Measurements from ENCODE around the gene C9. TPM values are rescaled to one million over a fixed set of nuclear protein-coding genes. Genes with fewer than 3 reads are reported as not detected.

Gene C9
- polyA plus RNA-seq, 1 donor (not counting 4 experiments of a cell fraction or from before 2014, with no cell fraction given), result 0.04 TPM

- dilution Hi-C loops (cut with MboI; ENCODE audit: extremely low pct_ligation_motif_present, low sequenced_read_pairs), result loop anchor here (25.0 kb wide), 1 partner anchor 153 kb away; no protein-coding TSS in a partner anchor
- no peaks in the 10 kb centered on the region for H3K36me3 ChIP-seq (ENCODE audit: control insufficient read depth in 2 of 2, extremely low read depth in 1 of 2, insufficient read depth in 2 of 2, low read length in 2 of 2)
- H3K79me2 ChIP-seq (ENCODE audit: control insufficient read depth, insufficient read depth, low read length), result no peaks in the 10 kb centered on the region
- H3K27ac ChIP-seq (ENCODE audit: control insufficient read depth, insufficient read depth, low read length), result no peak overlapping the region
- no peaks in the 10 kb centered on the region for H4K20me1 ChIP-seq (ENCODE audit: control insufficient read depth, extremely low read depth, insufficient read depth, low read length)
- no peaks in the 10 kb centered on the region for H3K4me1 ChIP-seq (ENCODE audit: control insufficient read depth, extremely low read depth, insufficient read depth, low read length)
- H3K9me1 ChIP-seq (ENCODE audit: control insufficient read depth, extremely low read depth, insufficient read depth, low read length), result no peaks in the 10 kb centered on the region
- no peaks in the 10 kb centered on the region for H3K27me3 ChIP-seq (ENCODE audit: control insufficient read depth, extremely low read depth, insufficient read depth, low read length)
- FAIRE-seq, result no peak
- no peaks in the 10 kb centered on the region for H3K9me3 ChIP-seq (ENCODE audit: control insufficient read depth, low read depth, low read length)
- no peak overlapping the region for H3K4me3 ChIP-seq (ENCODE audit: control insufficient read depth in 2 of 3, extremely low read depth in 1 of 3, insufficient read depth in 2 of 3, low read depth in 1 of 3, low read length in 3 of 3)
- H3K4me2 ChIP-seq (ENCODE audit: control insufficient read depth, extremely low read depth, insufficient read depth, low read depth, low read length), result no peak overlapping the region
- TF ChIP-seq EZH2 (IDR thresholded peaks at IDR 0.05; ENCODE audit: low read length) (no peak), CTCF (optimal IDR thresholded peaks at IDR 0.05 in 1 of 3, IDR thresholded peaks at IDR 0.05 in 1 of 3, conservative IDR thresholded peaks at IDR 0.05 in 1 of 3; ENCODE audit: extremely low read depth in 1 of 3, insufficient read depth in 2 of 3, low read length in 3 of 3) (no peak)
- H3K9ac ChIP-seq (ENCODE audit: control insufficient read depth, extremely low read depth, insufficient read depth, low read length), result no peak overlapping the region
- no peak for DNase-seq (ENCODE audit: low read depth, low spot score)
- no peak overlapping the region for H2AFZ ChIP-seq (ENCODE audit: control insufficient read depth, low read length)
Observed at GRCh38 chr5:39384271-39384670, 20.0 kb upstream of the C9 start.

- dilution Hi-C loops (cut with MboI; ENCODE audit: extremely low pct_ligation_motif_present, low sequenced_read_pairs), result loop anchor here (25.0 kb wide), 1 partner anchor 156 kb away; no protein-coding TSS in a partner anchor
- no peaks in the 10 kb centered on the region for H4K20me1 ChIP-seq (ENCODE audit: control insufficient read depth, extremely low read depth, insufficient read depth, low read length)
- no peaks in the 10 kb centered on the region for H3K9me3 ChIP-seq (ENCODE audit: control insufficient read depth, low read depth, low read length)
- H3K36me3 ChIP-seq (ENCODE audit: control insufficient read depth in 2 of 2, extremely low read depth in 1 of 2, insufficient read depth in 2 of 2, low read length in 2 of 2), result no peaks in the 10 kb centered on the region
- no peak overlapping the region for H3K9ac ChIP-seq (ENCODE audit: control insufficient read depth, extremely low read depth, insufficient read depth, low read length)
- H3K9me1 ChIP-seq (ENCODE audit: control insufficient read depth, extremely low read depth, insufficient read depth, low read length), result no peaks in the 10 kb centered on the region
- no peaks in the 10 kb centered on the region for H3K27me3 ChIP-seq (ENCODE audit: control insufficient read depth, extremely low read depth, insufficient read depth, low read length)
- H3K79me2 ChIP-seq (ENCODE audit: control insufficient read depth, insufficient read depth, low read length), result no peaks in the 10 kb centered on the region
- TF ChIP-seq EZH2 (IDR thresholded peaks at IDR 0.05; ENCODE audit: low read length) (no peak), CTCF (optimal IDR thresholded peaks at IDR 0.05 in 1 of 3, IDR thresholded peaks at IDR 0.05 in 1 of 3, conservative IDR thresholded peaks at IDR 0.05 in 1 of 3; ENCODE audit: extremely low read depth in 1 of 3, insufficient read depth in 2 of 3, low read length in 3 of 3) (no peak)
- H2AFZ ChIP-seq (ENCODE audit: control insufficient read depth, low read length), result no peak overlapping the region
- H3K4me1 ChIP-seq (ENCODE audit: control insufficient read depth, extremely low read depth, insufficient read depth, low read length), result no peaks in the 10 kb centered on the region
- H3K4me2 ChIP-seq (ENCODE audit: control insufficient read depth, extremely low read depth, insufficient read depth, low read depth, low read length), result no peak overlapping the region
- H3K4me3 ChIP-seq (ENCODE audit: control insufficient read depth in 2 of 3, extremely low read depth in 1 of 3, insufficient read depth in 2 of 3, low read depth in 1 of 3, low read length in 3 of 3), result no peak overlapping the region
- FAIRE-seq (no peak), DNase-seq (ENCODE audit: low read depth, low spot score) (no peak)
- no peak overlapping the region for H3K27ac ChIP-seq (ENCODE audit: control insufficient read depth, insufficient read depth, low read length)
Observed at GRCh38 chr5:39381376-39381775, 17.1 kb upstream of the C9 start.
